IPS-15b (cell line): ENCODE measurements around the gene DDO.

ENCODE experiments used
- H3K27me3 ChIP-seq: one replicate; pipeline ENCODE4 v1.6.1; 2013; ENCODE audit warnings: low read length; ENCODE audit not compliant: control insufficient read depth, insufficient read depth
- H3K36me3 ChIP-seq: one replicate; pipeline ENCODE4 v1.6.1; 2013; ENCODE audit warnings: low read length; ENCODE audit not compliant: control insufficient read depth, insufficient read depth
- H3K4me1 ChIP-seq: one replicate; pipeline ENCODE4 v1.6.1; 2013; ENCODE audit warnings: mild to moderate bottlenecking, low read length; ENCODE audit not compliant: control insufficient read depth, insufficient read depth
- H3K4me3 ChIP-seq: one replicate; pipeline ENCODE4 v1.5.1; 2013; ENCODE audit warnings: low read depth, low read length
- H3K9ac ChIP-seq: one replicate; pipeline ENCODE4 v1.6.1; 2013; ENCODE audit warnings: low read depth, mild to moderate bottlenecking, low read length
- H3K9me3 ChIP-seq: one replicate; pipeline ENCODE4 v1.6.1; 2013; ENCODE audit warnings: mild to moderate bottlenecking, low read length; ENCODE audit not compliant: control insufficient read depth, insufficient read depth

The DDO gene

GRCh38 chr6:110440026-110440425 lies 24.7 kb upstream of the DDO start:
- H3K4me1 ChIP-seq: no peaks in the 10 kb centered on the region
- H3K9me3 ChIP-seq: no peaks in the 10 kb centered on the region
- no peaks in the 10 kb centered on the region for H3K27me3 ChIP-seq
- H3K36me3 ChIP-seq: no peaks in the 10 kb centered on the region
- H3K9ac ChIP-seq: no peak overlapping the region
- H3K4me3 ChIP-seq: no peak overlapping the region

DNA sequence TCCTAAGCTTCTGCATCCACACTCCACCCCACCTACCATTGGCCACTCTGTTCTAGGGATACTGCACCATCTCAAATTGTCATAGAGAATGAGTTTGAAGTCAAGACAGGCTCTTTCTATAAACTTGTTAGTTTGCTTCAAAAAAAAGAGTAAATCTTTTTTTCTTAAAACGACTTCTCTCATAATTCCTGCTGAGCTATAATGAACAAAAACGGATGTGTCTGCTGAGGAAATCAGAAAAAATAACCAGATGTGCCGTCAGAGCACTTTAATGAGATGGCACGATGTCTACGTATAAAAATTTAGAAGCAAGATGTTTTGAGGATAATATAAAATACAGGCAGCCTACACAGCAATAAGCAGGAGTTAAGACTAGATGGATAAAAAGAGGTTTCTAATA lies 24.0 kb upstream of the DDO start:
- Histone ChIP-seq H3K4me1 (no peaks in the 10 kb centered on the region), H3K9me3 (no peaks in the 10 kb centered on the region), H3K27me3 (no peaks in the 10 kb centered on the region), H3K4me3 (no peak overlapping the region), H3K9ac (no peak overlapping the region), H3K36me3 (no peaks in the 10 kb centered on the region)

DNA sequence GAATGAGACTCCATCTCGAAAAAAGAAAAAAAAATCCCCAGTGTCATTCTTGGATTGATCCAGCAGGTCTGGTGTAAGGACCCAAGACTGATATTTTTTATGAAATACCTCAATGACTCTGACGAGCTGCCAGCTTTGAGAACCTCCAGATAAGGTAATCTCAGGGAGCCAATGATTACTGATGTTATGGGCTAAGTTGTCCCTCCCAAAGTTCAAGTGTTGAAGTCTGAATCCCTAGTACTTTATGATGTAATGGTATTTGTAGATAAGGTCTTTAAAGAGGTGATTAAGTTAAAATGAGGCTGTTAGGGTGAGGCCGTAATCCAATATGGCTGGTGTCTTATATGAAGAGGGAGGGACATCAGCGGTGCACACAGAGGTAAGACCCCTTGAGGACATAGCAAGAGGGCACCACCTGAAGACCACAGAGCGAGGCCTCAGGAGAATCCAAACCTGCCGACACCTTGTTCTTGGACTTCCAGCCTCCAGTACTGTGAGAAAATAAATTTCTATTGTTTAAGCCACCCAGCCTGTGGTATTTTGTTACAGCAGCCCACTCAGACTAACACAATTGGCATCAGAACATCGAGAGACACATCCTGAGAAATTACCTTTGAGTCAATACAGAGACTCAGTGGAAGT lies 19.7 kb upstream of the DDO start:
- Histone ChIP-seq H3K9ac (no peak overlapping the region), H3K4me3 (no peak overlapping the region), H3K4me1 (no peaks in the 10 kb centered on the region), H3K36me3 (no peaks in the 10 kb centered on the region), H3K9me3 (no peaks in the 10 kb centered on the region), H3K27me3 (no peaks in the 10 kb centered on the region)

DNA sequence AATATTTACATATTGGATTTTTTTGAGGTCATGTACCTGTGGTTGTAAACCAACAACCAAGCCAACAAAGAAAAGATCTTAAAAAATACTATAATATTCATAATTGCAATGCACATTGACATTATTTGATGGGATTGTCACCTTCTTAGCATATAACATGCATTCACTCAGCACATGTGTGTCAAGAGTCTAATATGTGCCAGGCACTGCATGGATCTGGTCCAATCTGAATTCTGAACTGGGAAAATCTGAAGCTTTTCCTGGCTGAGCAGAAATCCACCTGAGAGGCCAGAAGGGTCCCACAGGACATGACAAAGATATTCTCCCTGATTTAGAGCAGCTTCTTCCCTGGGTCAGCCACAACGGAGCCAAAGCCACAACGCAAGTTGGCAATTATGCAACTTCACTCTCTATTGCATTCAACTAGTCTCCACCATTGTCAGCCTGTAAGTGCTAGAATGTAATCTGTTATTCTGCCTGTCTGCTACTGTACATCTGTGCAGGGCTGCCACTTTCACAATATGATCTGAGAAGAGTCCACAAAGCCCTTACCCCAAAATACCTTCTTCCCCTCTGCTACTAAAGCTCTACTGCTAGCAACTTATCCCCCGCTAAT lies 17.0 kb upstream of the DDO start:
- no peaks in the 10 kb centered on the region for H3K4me1 ChIP-seq
- no peaks in the 10 kb centered on the region for H3K36me3 ChIP-seq
- H3K9me3 ChIP-seq: no peaks in the 10 kb centered on the region
- no peaks in the 10 kb centered on the region for H3K27me3 ChIP-seq
- no peak overlapping the region for H3K9ac ChIP-seq
- H3K4me3 ChIP-seq: no peak overlapping the region

- Histone ChIP-seq H3K27me3 (no peaks in the 10 kb centered on the region), H3K9me3 (no peaks in the 10 kb centered on the region), H3K36me3 (no peaks in the 10 kb centered on the region), H3K4me1 (no peaks in the 10 kb centered on the region), H3K9ac (no peak overlapping the region), H3K4me3 (no peak overlapping the region)
These were observed 15.4 kb upstream of the DDO start for GRCh38 chr6:110430741-110431140.

GRCh38 chr6:110430236-110430635 lies 14.9 kb upstream of the DDO start:
- H3K9me3 ChIP-seq: no peaks in the 10 kb centered on the region
- no peaks in the 10 kb centered on the region for H3K4me1 ChIP-seq
- no peak overlapping the region for H3K4me3 ChIP-seq
- no peak overlapping the region for H3K9ac ChIP-seq
- H3K27me3 ChIP-seq: no peaks in the 10 kb centered on the region
- no peaks in the 10 kb centered on the region for H3K36me3 ChIP-seq

- no peaks in the 10 kb centered on the region for H3K9me3 ChIP-seq
- no peaks in the 10 kb centered on the region for H3K4me1 ChIP-seq
- no peaks in the 10 kb centered on the region for H3K27me3 ChIP-seq
- H3K9ac ChIP-seq: no peak overlapping the region
- H3K36me3 ChIP-seq: no peaks in the 10 kb centered on the region
- no peak overlapping the region for H3K4me3 ChIP-seq
These were observed 12.8 kb upstream of the DDO start for GRCh38 chr6:110428153-110428552.

- Histone ChIP-seq H3K9ac (no peak overlapping the region), H3K27me3 (no peaks in the 10 kb centered on the region), H3K9me3 (no peaks in the 10 kb centered on the region), H3K4me1 (no peaks in the 10 kb centered on the region), H3K4me3 (no peak overlapping the region), H3K36me3 (no peaks in the 10 kb centered on the region)
These were observed 10.4 kb upstream of the DDO start for GRCh38 chr6:110425816-110426215.

GRCh38 chr6:110422444-110422822 lies 7.1 kb upstream of the DDO start:
- Histone ChIP-seq H3K4me1 (no peaks in the 10 kb centered on the region), H3K27me3 (no peaks in the 10 kb centered on the region), H3K9ac (no peak overlapping the region), H3K4me3 (no peak overlapping the region), H3K9me3 (no peaks in the 10 kb centered on the region), H3K36me3 (no peaks in the 10 kb centered on the region)

DNA sequence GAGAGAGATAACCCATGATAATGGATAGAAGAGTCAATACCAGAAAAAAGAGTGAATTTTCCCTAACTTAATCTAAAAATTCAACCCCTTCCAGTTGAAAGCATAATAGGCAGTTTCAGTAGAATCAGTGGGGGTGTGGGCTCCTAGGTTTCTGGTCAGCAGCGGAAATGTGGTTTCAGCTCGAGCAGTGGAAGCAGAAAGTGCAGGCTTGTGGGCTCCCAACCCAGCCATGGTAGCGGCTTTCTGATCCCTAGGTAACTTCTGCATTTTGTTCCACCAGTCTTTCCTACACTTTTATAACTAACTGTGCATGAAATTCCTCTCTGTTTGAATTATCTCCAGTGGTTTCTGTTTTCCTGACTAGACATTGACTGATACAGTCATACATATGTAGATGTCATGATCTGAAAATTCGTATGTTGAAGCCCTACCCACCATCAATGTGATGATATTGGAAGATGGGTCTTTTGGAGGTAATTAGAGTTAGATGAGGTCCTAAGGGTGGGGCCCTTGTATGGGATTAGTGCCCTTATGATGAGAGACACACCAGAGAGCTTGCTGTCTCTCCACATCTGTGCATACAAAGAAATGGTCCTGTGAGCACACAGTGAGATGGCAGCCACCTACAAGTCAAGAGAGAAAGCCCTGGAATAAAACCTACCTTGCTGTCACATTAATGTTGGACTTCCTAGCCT lies 6.5 kb upstream of the DDO start:
- no peak overlapping the region for H3K4me3 ChIP-seq
- no peak overlapping the region for H3K9ac ChIP-seq
- no peaks in the 10 kb centered on the region for H3K9me3 ChIP-seq
- no peaks in the 10 kb centered on the region for H3K27me3 ChIP-seq
- H3K4me1 ChIP-seq: no peaks in the 10 kb centered on the region
- no peaks in the 10 kb centered on the region for H3K36me3 ChIP-seq

DNA sequence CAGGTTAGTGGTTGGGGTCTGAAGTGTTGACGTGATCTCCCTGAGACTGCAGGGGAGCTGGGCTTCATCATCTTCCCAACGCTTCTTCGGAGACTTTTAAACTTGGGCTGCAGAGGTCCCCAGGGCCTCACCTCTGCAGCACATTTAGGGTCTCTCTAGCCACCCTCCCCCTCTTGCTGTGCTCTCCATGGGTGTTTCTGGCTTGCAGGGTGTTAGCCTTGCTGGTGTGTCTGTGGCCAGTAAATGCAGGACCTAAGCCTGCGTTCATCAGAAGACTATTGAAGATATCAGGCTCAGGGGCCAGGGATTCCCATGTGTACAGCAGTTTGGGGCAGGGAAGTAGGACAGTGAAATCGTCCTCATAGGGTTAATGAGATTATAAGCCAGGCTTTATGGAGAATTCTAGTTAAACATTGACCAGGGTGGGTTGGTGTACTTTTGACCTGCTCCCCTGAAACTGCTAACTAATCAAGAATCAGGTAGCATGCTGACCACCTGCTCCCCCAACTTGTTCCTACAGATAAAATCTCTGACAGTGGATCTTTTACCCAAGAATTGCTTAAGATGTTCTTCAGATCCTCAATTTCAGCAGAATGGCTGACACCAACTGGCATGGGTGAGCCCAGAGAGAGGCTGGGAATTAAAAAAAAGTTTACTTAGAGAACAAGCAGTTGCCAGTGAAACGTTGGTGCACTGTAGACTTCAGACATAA lies 3.8 kb upstream of the DDO start:
- Histone ChIP-seq H3K4me3 (no peak overlapping the region), H3K4me1 (no peaks in the 10 kb centered on the region)

DNA sequence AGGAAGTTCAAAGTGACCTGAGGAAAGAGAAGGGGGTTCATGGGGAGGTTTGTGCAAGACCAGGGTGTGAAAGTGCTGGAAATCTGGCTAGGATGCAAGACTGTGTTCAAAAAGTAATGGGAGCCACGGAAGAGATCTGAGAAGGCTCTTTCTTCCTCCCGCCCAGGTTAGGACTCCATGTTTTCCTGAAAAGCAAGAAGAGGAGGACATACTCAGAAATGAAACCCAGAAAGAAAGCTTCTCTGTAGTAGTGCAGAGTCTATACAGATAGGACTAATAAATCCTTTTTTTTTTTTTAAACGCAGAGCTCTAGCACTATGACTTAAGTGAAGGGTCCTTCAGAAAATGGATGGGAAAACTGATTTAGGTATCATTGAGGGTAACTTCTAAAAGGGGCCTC lies 3.2 kb upstream of the DDO start:
- Histone ChIP-seq H3K4me1 (no peaks in the 10 kb centered on the region), H3K4me3 (no peak overlapping the region), H3K9me3 (no peaks in the 10 kb centered on the region), H3K9ac (no peak overlapping the region), H3K36me3 (no peaks in the 10 kb centered on the region), H3K27me3 (no peaks in the 10 kb centered on the region)

More for the DNA sequence above, 3.8 kb upstream of the DDO start:
- H3K27me3 ChIP-seq: no peaks in the 10 kb centered on the region
- H3K36me3 ChIP-seq: no peaks in the 10 kb centered on the region
- H3K9me3 ChIP-seq: no peaks in the 10 kb centered on the region
- no peak overlapping the region for H3K9ac ChIP-seq
